T-helper 17 cell (primary cell): ENCODE results near the gene JAKMIP1. TPM values are rescaled to one million over a fixed set of nuclear protein-coding genes. Genes with fewer than 3 reads are reported as not detected.
A peak's percentile ranks its signal among the peaks of the same experiment; 100 is the strongest.
"Not testable (repeated sequence)": the region's sequence is repeated elsewhere in the genome, so short reads cannot be mapped to it uniquely, and the experiment has no call there.

Source experiments
- ATAC-seq: fragments of 150-1000 bp; cut with Tn5 transposase; 2 replicates; pipeline ENCODE4 v1.10.0; 2021; ENCODE audit warnings: mild to moderate bottlenecking, moderate library complexity
- DNase-seq, 3 donors: peaks; one replicate each; pipeline versions ENCODE4 v3.0.0 to v3.0.0-alpha.2; 2020 to 2021
- H3K9me3 ChIP-seq: one replicate; pipeline ENCODE4 v1.7.0; 2013; ENCODE audit warnings: low read length, mild to moderate bottlenecking; ENCODE audit not compliant: control insufficient read depth, poor library complexity, severe bottlenecking
- H3K27ac Mint-ChIP-seq: one replicate; pipeline ENCODE4 v1.8.0; 2022; ENCODE audit warnings: mild to moderate bottlenecking, moderate library complexity, mixed read lengths
- H3K27me3 Mint-ChIP-seq: one replicate; pipeline ENCODE4 v1.8.0; 2022; ENCODE audit warnings: mixed read lengths
- H3K36me3 Mint-ChIP-seq: one replicate; pipeline ENCODE4 v1.8.0; 2022; ENCODE audit warnings: low read depth, mixed read lengths
- H3K4me1 Mint-ChIP-seq: one replicate; pipeline ENCODE4 v1.8.0; 2022; ENCODE audit warnings: mild to moderate bottlenecking, mixed read lengths
- H3K4me3 Mint-ChIP-seq: one replicate; pipeline ENCODE4 v1.8.0; 2022; ENCODE audit warnings: mild to moderate bottlenecking, moderate library complexity, mixed read lengths
- total RNA-seq, 4 donors: library from RNA in 2 of 4; stranded (reverse) in 2 of 4; gene quantifications; one replicate each; pipeline ENCODE4 v1.2.3 and lab custom pipeline; 2022 to 2026

The JAKMIP1 gene
- total RNA-seq, 2 donors from 2014 or later = 8.5 to 16.8 TPM

DNA sequence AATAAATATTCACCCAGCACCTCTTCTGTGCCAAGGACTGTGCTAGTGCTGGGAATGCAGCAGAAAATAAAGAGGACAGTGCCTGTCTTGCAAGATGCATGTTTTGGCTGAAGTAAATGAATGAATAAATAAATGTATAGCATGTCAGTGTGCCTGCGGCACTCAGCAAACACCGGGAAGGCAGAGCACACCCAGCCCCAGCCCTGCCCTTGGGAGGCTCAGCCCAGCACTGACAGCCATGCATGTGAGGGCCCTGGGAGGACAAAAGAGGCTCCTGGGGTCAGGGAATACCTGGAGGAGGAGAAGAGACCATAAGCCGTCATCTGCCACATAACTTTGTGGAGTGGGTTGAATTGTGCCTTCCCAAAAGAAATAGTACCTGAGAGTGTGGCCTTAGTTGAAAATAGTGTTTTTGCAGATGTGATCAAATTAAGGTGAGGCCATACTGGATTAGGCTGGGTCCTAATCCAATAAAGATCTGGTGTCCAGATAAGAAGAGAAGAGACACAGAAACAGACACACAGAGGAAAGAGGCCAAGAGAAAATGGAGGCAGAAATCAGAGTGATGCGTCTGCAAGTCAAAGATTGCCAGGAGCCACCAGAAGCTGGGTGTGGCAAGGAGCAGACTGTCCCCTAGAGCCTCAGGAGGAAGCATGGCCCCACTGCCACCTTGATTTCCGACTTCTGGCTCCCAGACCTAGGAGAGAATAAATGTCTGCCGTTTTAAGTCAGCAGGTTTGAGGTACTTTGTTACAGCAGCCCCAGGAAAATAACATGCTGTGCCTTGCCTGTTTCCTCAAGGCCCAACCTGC lies 198.5 kb downstream of the JAKMIP1 start:
- no peaks in the 10 kb centered on the region for H3K9me3 ChIP-seq
- Mint-ChIP-seq H3K27ac (no peak overlapping the region), H3K4me1 (peaks cover 6% of the 10 kb centered on the region), H3K36me3 (peaks cover under 1% of the 10 kb centered on the region), H3K27me3 (peaks cover 14% of the 10 kb centered on the region), H3K4me3 (no peak overlapping the region)
- ATAC-seq (no peak), DNase-seq (no peak)

- H3K4me1 Mint-ChIP-seq = peaks cover 11% of the 10 kb centered on the region
- H3K27ac Mint-ChIP-seq = no peak overlapping the region
- H3K4me3 Mint-ChIP-seq = no peak overlapping the region
- peaks cover 2% of the 10 kb centered on the region for H3K36me3 Mint-ChIP-seq
- H3K27me3 Mint-ChIP-seq = peaks cover 24% of the 10 kb centered on the region
- ATAC-seq = no peak
- DNase-seq = no peak
- no peaks in the 10 kb centered on the region for H3K9me3 ChIP-seq
These were observed 200.5 kb downstream of the JAKMIP1 start for GRCh38 chr4:5999830-6000365.

DNA sequence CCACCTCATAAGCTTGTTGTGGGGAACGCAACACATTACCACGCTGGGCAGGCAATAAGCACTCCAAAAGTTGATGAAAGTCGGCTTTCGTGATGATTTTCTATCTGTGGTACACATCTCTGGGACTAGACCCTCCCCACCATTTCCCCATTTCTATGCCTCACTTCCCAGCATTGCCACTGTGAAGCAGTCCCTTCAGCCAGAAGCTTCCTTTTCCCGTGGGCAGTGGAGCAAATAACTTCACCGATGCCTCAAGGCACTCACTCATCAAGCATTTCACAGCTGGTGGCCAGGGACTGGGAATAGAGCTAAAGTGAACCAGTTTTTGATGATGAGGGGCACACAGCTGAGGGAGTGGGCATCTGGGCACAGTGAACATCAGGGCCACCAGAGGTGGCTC lies 201.0 kb downstream of the JAKMIP1 start:
- peaks cover 11% of the 10 kb centered on the region for H3K4me1 Mint-ChIP-seq
- H3K27me3 Mint-ChIP-seq = peaks cover 24% of the 10 kb centered on the region
- no peaks in the 10 kb centered on the region for H3K9me3 ChIP-seq
- no peak overlapping the region for H3K27ac Mint-ChIP-seq
- ATAC-seq (no peak), DNase-seq (no peak)
- peaks cover 2% of the 10 kb centered on the region for H3K36me3 Mint-ChIP-seq
- no peak overlapping the region for H3K4me3 Mint-ChIP-seq

- H3K27ac Mint-ChIP-seq = no peak overlapping the region
- peaks cover 24% of the 10 kb centered on the region for H3K27me3 Mint-ChIP-seq
These were observed 201.9 kb downstream of the JAKMIP1 start for GRCh38 chr4:5998333-5998936.

DNA sequence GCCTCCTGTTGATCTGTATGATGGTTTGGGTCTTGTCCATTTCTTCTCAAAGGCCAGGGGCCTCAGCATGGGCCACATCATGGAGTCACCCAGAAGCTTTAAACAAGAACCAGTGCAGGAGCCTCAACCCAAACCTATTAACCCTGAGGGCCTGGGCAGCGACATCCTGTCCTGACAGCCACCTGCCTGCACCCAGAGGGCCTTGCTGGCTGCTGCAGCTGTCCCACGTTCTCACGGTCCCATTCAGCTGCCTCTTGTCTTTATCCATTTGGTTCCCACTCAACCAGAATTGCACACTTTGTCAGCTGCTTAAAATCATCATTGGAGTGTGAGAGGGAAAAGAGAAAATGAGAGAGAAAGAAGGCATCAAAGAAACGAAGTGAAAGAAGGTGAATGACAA lies 203.7 kb downstream of the JAKMIP1 start:
- Mint-ChIP-seq H3K27ac (no peak overlapping the region), H3K4me1 (peaks cover 14% of the 10 kb centered on the region), H3K36me3 (peaks cover 2% of the 10 kb centered on the region), H3K27me3 (peaks cover 27% of the 10 kb centered on the region), H3K4me3 (no peak overlapping the region)
- no peak for ATAC-seq
- H3K9me3 ChIP-seq = no peaks in the 10 kb centered on the region
- no peak for DNase-seq

More at GRCh38 chr4:5998333-5998936, 201.9 kb downstream of the JAKMIP1 start:
- H3K9me3 ChIP-seq = no peaks in the 10 kb centered on the region
- DNase-seq = peak in 1 of 3 donors; percentile 25
- peaks cover 11% of the 10 kb centered on the region for H3K4me1 Mint-ChIP-seq
- peaks cover 2% of the 10 kb centered on the region for H3K36me3 Mint-ChIP-seq
- peak; percentile 66 for ATAC-seq
- no peak overlapping the region for H3K4me3 Mint-ChIP-seq

- ATAC-seq = no peak
These were observed 204.3 kb downstream of the JAKMIP1 start for GRCh38 chr4:5995901-5996623.

DNA sequence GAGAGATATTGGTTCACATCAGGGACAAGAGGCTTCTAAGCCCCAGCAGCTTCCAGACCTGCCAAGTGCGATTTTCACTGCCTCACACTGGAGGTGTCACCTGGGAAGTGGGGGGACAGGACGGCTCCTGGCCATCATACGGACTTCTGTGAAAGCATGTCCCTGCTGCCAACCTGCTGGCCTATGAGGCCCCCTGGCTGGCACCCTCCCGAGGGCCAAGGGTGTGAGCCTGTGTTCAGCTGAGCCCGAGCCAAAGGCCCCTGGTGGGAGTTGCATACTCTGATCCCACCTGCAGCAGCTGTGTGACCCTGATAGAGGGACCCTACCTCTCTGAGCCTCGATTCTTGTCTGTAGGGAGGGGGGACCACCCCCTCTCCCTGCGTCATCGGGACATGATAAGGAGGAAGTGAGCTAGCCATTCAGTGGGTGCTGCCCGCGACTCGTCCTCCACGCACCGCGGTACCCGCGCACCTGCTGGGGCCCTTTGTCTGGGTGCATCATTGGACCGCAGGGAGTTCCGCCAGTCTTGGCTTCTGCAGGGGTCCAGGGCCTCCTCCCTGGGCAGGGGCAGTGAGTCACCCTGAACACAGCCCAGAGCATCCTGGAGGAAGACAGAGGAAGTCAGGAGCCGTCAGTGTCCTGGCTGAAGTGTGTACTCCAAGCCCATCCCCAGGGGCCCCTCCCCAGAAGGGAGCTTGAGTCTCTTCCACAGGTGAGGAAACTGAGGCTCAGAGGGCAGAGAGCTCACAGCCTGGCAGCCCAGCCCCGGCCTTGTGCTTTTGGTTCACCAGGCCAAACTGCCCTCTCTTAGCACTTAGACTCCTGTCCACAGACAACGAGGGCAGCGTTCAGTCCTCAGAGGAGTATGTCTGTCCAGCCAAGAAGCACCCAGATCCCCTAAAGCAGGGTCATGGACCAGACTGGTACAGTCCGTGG lies 206.2 kb downstream of the JAKMIP1 start:
- ATAC-seq = no peak
- H3K36me3 Mint-ChIP-seq = peaks cover 4% of the 10 kb centered on the region

More at GRCh38 chr4:5995901-5996623, 204.3 kb downstream of the JAKMIP1 start:
- no peak for DNase-seq
- H3K36me3 Mint-ChIP-seq = peaks cover 2% of the 10 kb centered on the region
- H3K27me3 Mint-ChIP-seq = peaks cover 32% of the 10 kb centered on the region
- H3K4me3 Mint-ChIP-seq = no peak overlapping the region
- H3K27ac Mint-ChIP-seq = peak overlapping the region; percentile 43
- no peaks in the 10 kb centered on the region for H3K9me3 ChIP-seq
- peaks cover 14% of the 10 kb centered on the region for H3K4me1 Mint-ChIP-seq

DNA sequence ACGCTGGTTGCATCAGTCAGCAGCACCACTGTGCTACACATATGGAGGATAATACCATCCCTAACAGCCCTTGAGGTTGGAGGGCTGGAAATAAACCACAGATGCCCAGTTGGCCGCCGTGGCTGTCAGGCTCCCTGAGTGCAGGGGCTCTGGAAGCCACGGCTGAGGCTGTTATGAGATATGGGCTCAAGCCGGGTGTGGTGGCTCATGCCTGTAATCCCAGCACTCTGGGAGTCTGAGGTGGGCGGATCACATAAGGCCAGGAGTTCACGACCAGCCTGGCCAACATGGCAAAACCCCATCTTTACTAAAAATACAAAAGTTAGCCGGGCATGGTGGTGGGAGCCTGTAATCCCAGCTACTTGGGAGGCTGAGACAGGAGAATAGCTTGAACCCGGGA lies 207.0 kb downstream of the JAKMIP1 start:
- H3K4me3 Mint-ChIP-seq, H3K36me3 Mint-ChIP-seq, H3K27ac Mint-ChIP-seq, DNase-seq, ATAC-seq, H3K9me3 ChIP-seq: not testable (repeated sequence)
- H3K27me3 Mint-ChIP-seq = peaks cover 35% of the 10 kb centered on the region
- H3K4me1 Mint-ChIP-seq = peaks cover 12% of the 10 kb centered on the region

More for the DNA sequence above, 206.2 kb downstream of the JAKMIP1 start:
- no peak for DNase-seq
- no peak overlapping the region for H3K27ac Mint-ChIP-seq
- peaks cover 14% of the 10 kb centered on the region for H3K4me1 Mint-ChIP-seq
- no peaks in the 10 kb centered on the region for H3K9me3 ChIP-seq
- H3K27me3 Mint-ChIP-seq = peaks cover 36% of the 10 kb centered on the region
- no peak overlapping the region for H3K4me3 Mint-ChIP-seq

DNA sequence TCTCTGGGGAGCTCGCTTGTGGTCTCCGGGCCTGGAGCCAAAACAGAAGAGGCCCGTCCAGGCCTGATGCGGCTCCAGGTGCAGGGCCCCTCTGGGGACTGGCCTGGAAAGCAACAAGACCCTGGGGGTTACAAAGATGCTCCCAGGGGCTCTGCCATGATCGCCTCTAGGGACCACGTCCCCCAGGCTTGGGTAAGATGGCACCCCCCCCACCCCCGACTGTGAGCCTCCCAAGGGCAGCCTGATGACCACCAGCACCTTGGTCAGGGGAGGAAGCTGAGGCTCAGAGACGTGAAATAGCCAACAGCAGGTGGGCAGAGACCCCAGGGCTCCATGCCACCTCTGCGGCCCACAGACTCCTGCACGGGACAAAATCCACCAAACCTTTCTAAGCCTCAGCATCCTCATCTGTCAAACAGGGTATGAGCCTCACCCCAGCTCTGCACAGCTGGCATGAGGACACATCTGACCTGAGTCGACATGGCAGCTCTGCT lies 207.5 kb downstream of the JAKMIP1 start:
- no peak overlapping the region for H3K27ac Mint-ChIP-seq
- no peak overlapping the region for H3K4me3 Mint-ChIP-seq
- H3K9me3 ChIP-seq = no peaks in the 10 kb centered on the region
- ATAC-seq (no peak), DNase-seq (no peak)
- peaks cover 9% of the 10 kb centered on the region for H3K4me1 Mint-ChIP-seq
- peaks cover 4% of the 10 kb centered on the region for H3K36me3 Mint-ChIP-seq
- H3K27me3 Mint-ChIP-seq = peaks cover 30% of the 10 kb centered on the region

- Mint-ChIP-seq H3K4me3 (no peak overlapping the region), H3K27ac (no peak overlapping the region), H3K27me3 (peaks cover 30% of the 10 kb centered on the region), H3K4me1 (peaks cover 9% of the 10 kb centered on the region), H3K36me3 (peaks cover 4% of the 10 kb centered on the region)
- ATAC-seq = no peak
- no peak for DNase-seq
- H3K9me3 ChIP-seq = no peaks in the 10 kb centered on the region
These were observed 208.1 kb downstream of the JAKMIP1 start for GRCh38 chr4:5992171-5992827.

GRCh38 chr4:5991405-5991804 lies 208.9 kb downstream of the JAKMIP1 start:
- Mint-ChIP-seq H3K4me3 (no peak overlapping the region), H3K27me3 (peaks cover 23% of the 10 kb centered on the region), H3K27ac (no peak overlapping the region), H3K4me1 (peaks cover 5% of the 10 kb centered on the region), H3K36me3 (peaks cover 4% of the 10 kb centered on the region)
- ATAC-seq (no peak), DNase-seq (no peak)
- H3K9me3 ChIP-seq = no peaks in the 10 kb centered on the region
